Endothelial cell of umbilical vein (primary cell): ENCODE measurements around the gene ELMO1.

Experiments used
- EZH2 ChIP-seq: IDR thresholded peaks from 2 replicates; pipeline ENCODE4 v1.6.1; 2012; ENCODE audit warnings: borderline replicate concordance, low read depth, mild to moderate bottlenecking, moderate library complexity, low read length, inconsistent platforms; ENCODE audit not compliant: severe bottlenecking
- FOS ChIP-seq: IDR thresholded peaks from 2 replicates; pipeline ENCODE4 v1.6.1; 2011; ENCODE audit warnings: mild to moderate bottlenecking, low read length, moderate library complexity, borderline replicate concordance; ENCODE audit not compliant: insufficient read depth
- MYC ChIP-seq: IDR thresholded peaks from one replicate; pipeline ENCODE4 v1.6.1; 2011; ENCODE audit warnings: mild to moderate bottlenecking, low read depth, low read length
- POLR2A ChIP-seq: IDR thresholded peaks from 2 replicates; pipeline ENCODE4 v1.6.1; 2012; ENCODE audit warnings: low read depth, mild to moderate bottlenecking, control low read depth, low read length
- POLR2AphosphoS5 ChIP-seq: IDR thresholded peaks from 2 replicates; pipeline ENCODE4 v1.6.1; 2012; ENCODE audit warnings: low read depth, mild to moderate bottlenecking, control low read depth, low read length, moderate library complexity; ENCODE audit not compliant: insufficient read depth
- TF ChIP-seq, protein P1 (sequence below), 2 donors: IDR thresholded peaks; 1 replicate in 1 of 2; 2 replicates in 1 of 2; pipeline ENCODE4 v1.5.1; 2011; ENCODE audit warnings: low read length in 2 of 2, mild to moderate bottlenecking in 2 of 2, moderate library complexity in 2 of 2, control low read depth in 1 of 2, inconsistent platforms in 1 of 2, low read depth in 1 of 2; ENCODE audit not compliant: insufficient read depth in 1 of 2; ENCODE audit errors: extremely low read depth in 1 of 2
- TF ChIP-seq, protein P2 (sequence below): IDR thresholded peaks from 2 replicates; pipeline ENCODE4 v1.6.1; 2011; ENCODE audit not compliant: insufficient read depth, insufficient read length

DNA sequence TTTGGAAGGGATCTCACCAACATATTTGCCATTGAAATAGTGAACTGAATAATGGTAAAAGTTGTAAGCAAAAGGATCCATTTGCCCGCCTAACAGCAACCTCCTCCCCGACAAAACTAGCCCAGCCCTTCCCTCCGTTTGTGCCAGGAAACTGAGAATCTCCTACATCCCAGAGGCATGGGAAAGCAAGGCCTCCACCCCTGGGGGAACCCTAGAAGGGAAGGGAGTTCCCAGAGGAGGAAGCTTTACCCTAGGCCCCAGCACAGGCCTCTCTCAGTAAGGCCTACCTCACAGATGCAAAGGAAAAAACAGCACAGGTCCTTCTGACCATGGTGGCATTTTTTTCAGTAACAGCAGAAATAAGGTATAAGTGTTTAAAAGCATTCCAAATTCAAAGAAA lies 229.7 kb downstream of the ELMO1 start:
- no peak for TF ChIP-seq MYC
- TF ChIP-seq, protein P1, sequence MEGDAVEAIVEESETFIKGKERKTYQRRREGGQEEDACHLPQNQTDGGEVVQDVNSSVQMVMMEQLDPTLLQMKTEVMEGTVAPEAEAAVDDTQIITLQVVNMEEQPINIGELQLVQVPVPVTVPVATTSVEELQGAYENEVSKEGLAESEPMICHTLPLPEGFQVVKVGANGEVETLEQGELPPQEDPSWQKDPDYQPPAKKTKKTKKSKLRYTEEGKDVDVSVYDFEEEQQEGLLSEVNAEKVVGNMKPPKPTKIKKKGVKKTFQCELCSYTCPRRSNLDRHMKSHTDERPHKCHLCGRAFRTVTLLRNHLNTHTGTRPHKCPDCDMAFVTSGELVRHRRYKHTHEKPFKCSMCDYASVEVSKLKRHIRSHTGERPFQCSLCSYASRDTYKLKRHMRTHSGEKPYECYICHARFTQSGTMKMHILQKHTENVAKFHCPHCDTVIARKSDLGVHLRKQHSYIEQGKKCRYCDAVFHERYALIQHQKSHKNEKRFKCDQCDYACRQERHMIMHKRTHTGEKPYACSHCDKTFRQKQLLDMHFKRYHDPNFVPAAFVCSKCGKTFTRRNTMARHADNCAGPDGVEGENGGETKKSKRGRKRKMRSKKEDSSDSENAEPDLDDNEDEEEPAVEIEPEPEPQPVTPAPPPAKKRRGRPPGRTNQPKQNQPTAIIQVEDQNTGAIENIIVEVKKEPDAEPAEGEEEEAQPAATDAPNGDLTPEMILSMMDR (IDR thresholded peaks at IDR 0.05; ENCODE audit: extremely low read depth in 1 of 2, insufficient read depth in 1 of 2, low read depth in 1 of 2, low read length in 2 of 2) = no peak
- no peak for TF ChIP-seq POLR2A
- no peak for TF ChIP-seq POLR2AphosphoS5
- no peak for TF ChIP-seq EZH2
- no peak for TF ChIP-seq FOS
- TF ChIP-seq, protein P2, sequence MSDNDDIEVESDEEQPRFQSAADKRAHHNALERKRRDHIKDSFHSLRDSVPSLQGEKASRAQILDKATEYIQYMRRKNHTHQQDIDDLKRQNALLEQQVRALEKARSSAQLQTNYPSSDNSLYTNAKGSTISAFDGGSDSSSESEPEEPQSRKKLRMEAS = no peak
